IMR-90 (cell line): ENCODE results near the gene GDPD5. TPM values are rescaled to one million over a fixed set of nuclear protein-coding genes. Genes with fewer than 3 reads are reported as not detected.

Experiments used
- ATAC-seq: fragments of 200-7000 bp; cut with Tn5 transposase; 2 replicates; pipeline ENCODE4 v1.9.1; 2020; ENCODE audit warnings: low read depth, mild to moderate bottlenecking, moderate library complexity
- BruUV-seq: library from RNA; stranded (reverse); fragments of 400-500 nt; replicated peaks from 2 replicates; lab custom pipeline; 2021; lab: Mats Ljungman, UMichigan
- CTCF ChIA-PET: fragments of 300-600 bp; formaldehyde crosslinking; extraction: SDS; loops from one replicate; lab custom pipeline; 2021; ENCODE audit warnings: antibody characterized with exemption; lab: Yijun Ruan, JAX
- POLR2A ChIA-PET: fragments of 300-600 bp; sonication (Branson Sonifier 250); formaldehyde crosslinking; loops from one replicate; lab custom pipeline; 2022; ENCODE audit warnings: antibody characterized with exemption; ENCODE audit not compliant: unreplicated experiment; lab: Charles Lee
- DNase-seq: peaks from one replicate; pipeline ENCODE4 v3.0.0; 2013
- H2AFZ ChIP-seq: replicated peaks from 2 replicates; pipeline ENCODE3; 2013; ENCODE audit warnings: low read length, mild to moderate bottlenecking; ENCODE audit not compliant: poor library complexity
- H2AK5ac ChIP-seq: 2 replicates; pipeline ENCODE4 v1.6.1; 2013; ENCODE audit warnings: low read depth, low read length, inconsistent platforms
- H2AK9ac ChIP-seq: replicated peaks from 2 replicates; pipeline ENCODE3; 2013; ENCODE audit warnings: mild to moderate bottlenecking, low read depth, low read length, moderate library complexity; ENCODE audit not compliant: poor library complexity
- H2BK120ac ChIP-seq: 2 replicates; pipeline ENCODE4 v1.6.1; 2013; ENCODE audit warnings: low read depth, low read length, inconsistent platforms
- H2BK15ac ChIP-seq: 3 replicates; pipeline ENCODE4 v1.6.1; 2013; ENCODE audit warnings: low read depth, low read length, inconsistent platforms
- H2BK20ac ChIP-seq: 2 replicates; pipeline ENCODE4 v1.6.1; 2013; ENCODE audit warnings: low read depth, mild to moderate bottlenecking, inconsistent platforms, low read length, moderate library complexity
- H2BK5ac ChIP-seq: 2 replicates; pipeline ENCODE4 v1.6.1; 2013; ENCODE audit warnings: mild to moderate bottlenecking, low read depth, low read length, inconsistent platforms; ENCODE audit not compliant: poor library complexity, severe bottlenecking
- H3K14ac ChIP-seq: replicated peaks from 2 replicates; pipeline ENCODE4 v1.6.1; 2013; ENCODE audit warnings: low read depth, low read length, inconsistent platforms
- H3K18ac ChIP-seq: 2 replicates; pipeline ENCODE4 v1.6.1; 2013; ENCODE audit warnings: low read depth, low read length, control low read depth
- H3K23ac ChIP-seq: 2 replicates; pipeline ENCODE4 v1.6.1; 2013; ENCODE audit warnings: low read depth, low read length, inconsistent platforms
- H3K27ac ChIP-seq: 2 replicates; pipeline ENCODE4 v1.5.1; 2013; ENCODE audit warnings: mild to moderate bottlenecking, control low read depth, low read length; ENCODE audit not compliant: insufficient read depth
- H3K27me3 ChIP-seq: 2 replicates; pipeline ENCODE4 v1.6.1; 2013; ENCODE audit warnings: low read length; ENCODE audit not compliant: control insufficient read depth, insufficient read depth
- H3K36me3 ChIP-seq: 2 replicates; pipeline ENCODE4 v1.6.1; 2013; ENCODE audit warnings: low read length, mixed read lengths; ENCODE audit not compliant: control insufficient read depth, insufficient read depth
- H3K4ac ChIP-seq: 2 replicates; pipeline ENCODE4 v1.6.1; 2013; ENCODE audit warnings: low read depth, low read length, inconsistent platforms
- H3K4me1 ChIP-seq: 2 replicates; pipeline ENCODE4 v1.6.1; 2013; ENCODE audit warnings: low read length, mixed read lengths; ENCODE audit not compliant: control insufficient read depth, insufficient read depth
- H3K4me2 ChIP-seq: 2 replicates; pipeline ENCODE4 v1.6.1; 2013; ENCODE audit warnings: low read depth, mild to moderate bottlenecking, control low read depth, low read length, moderate library complexity
- H3K4me3 ChIP-seq: 2 replicates; pipeline ENCODE4 v1.5.1; 2013; ENCODE audit warnings: low read depth, mild to moderate bottlenecking, control low read depth, low read length, moderate library complexity; ENCODE audit not compliant: insufficient read depth
- H3K56ac ChIP-seq: 2 replicates; pipeline ENCODE4 v1.6.1; 2013; ENCODE audit warnings: low read length, inconsistent platforms; ENCODE audit not compliant: insufficient read depth; ENCODE audit errors: extremely low read depth
- H3K79me1 ChIP-seq, 2 experiments: 2 replicates each; pipeline ENCODE4 v1.6.1; 2013; ENCODE audit warnings: low read length in 2 of 2, inconsistent platforms in 1 of 2, low read depth in 1 of 2
- H3K9ac ChIP-seq: 2 replicates; pipeline ENCODE4 v1.6.1; 2013; ENCODE audit warnings: low read depth, low read length, control low read depth
- H3K9me1 ChIP-seq: 2 replicates; pipeline ENCODE4 v1.6.1; 2013; ENCODE audit warnings: low read length, inconsistent platforms; ENCODE audit not compliant: insufficient read depth
- H3K9me3 ChIP-seq: 2 replicates; pipeline ENCODE4 v1.6.1; 2013; ENCODE audit warnings: low read length; ENCODE audit not compliant: control insufficient read depth, insufficient read depth
- H4K20me1 ChIP-seq: 2 replicates; pipeline ENCODE4 v1.6.1; 2013; ENCODE audit warnings: low read length, inconsistent platforms; ENCODE audit not compliant: insufficient read depth
- H4K5ac ChIP-seq: 2 replicates; pipeline ENCODE4 v1.6.1; 2013; ENCODE audit warnings: mild to moderate bottlenecking, low read depth, low read length, control low read depth
- H4K8ac ChIP-seq, 2 experiments: 2 replicates each; pipeline ENCODE4 v1.6.1; 2013; ENCODE audit warnings: low read depth in 2 of 2, low read length in 2 of 2, control low read depth in 1 of 2, inconsistent platforms in 1 of 2
- H4K91ac ChIP-seq: 2 replicates; pipeline ENCODE4 v1.6.1; 2013; ENCODE audit warnings: low read depth, low read length, inconsistent platforms; ENCODE audit not compliant: insufficient read depth
- MAZ ChIP-seq: IDR thresholded peaks from 2 replicates; pipeline ENCODE4 v1.6.1; 2012; ENCODE audit warnings: low read depth, mild to moderate bottlenecking, low read length, improper control_type of control experiment, moderate library complexity, borderline replicate concordance
- POLR2A ChIP-seq: IDR thresholded peaks from 2 replicates; pipeline ENCODE4 v1.6.1; 2012; ENCODE audit warnings: mild to moderate bottlenecking, low read depth, low read length
- RCOR1 ChIP-seq: IDR thresholded peaks from 2 replicates; pipeline ENCODE4 v1.6.1; 2012; ENCODE audit warnings: mild to moderate bottlenecking, low read length, improper control_type of control experiment; ENCODE audit not compliant: insufficient replicate concordance
- SMC3 ChIP-seq: fragments of 150-350 bp; IDR thresholded peaks from 2 replicates; pipeline ENCODE4 v1.6.1; 2016; ENCODE audit warnings: low read depth, mild to moderate bottlenecking, antibody characterized with exemption, low read length, moderate library complexity
- WGBS, 2 experiments: methylation state at CpG; one replicate each; pipeline versions ENCODE4 v1.1.5 to v1.1.7; 2013; ENCODE audit warnings: missing lambda C conversion rate in 2 of 2; ENCODE audit not compliant: insufficient read length in 1 of 2; ENCODE audit errors: extremely low coverage in 2 of 2; 5-methylcytosine and 5-hydroxymethylcytosine counted together
- dilution Hi-C: fragments of 300-500 bp; cut with HindIII; formaldehyde crosslinking; loops from one replicate; pipeline ENCODE4 v1.14.3; 2018; ENCODE audit warnings: low sequenced_read_pairs; ENCODE audit not compliant: unreplicated experiment
- in situ Hi-C: fragments of 300-500 bp; cut with MboI; formaldehyde crosslinking; loops from 3 replicates; pipeline ENCODE4 v1.14.3; 2019; ENCODE audit warnings: low sequenced_read_pairs, inconsistent platforms, mixed read lengths
- intact Hi-C: fragments of 100-400 bp; cut with micrococcal nuclease; formaldehyde crosslinking; loops from 2 replicates; pipeline ENCODE4 v1.10.0; 2022
- polyA plus RNA-seq, 3 experiments: library from polyadenylated mRNA; depleted of rRNA; stranded (reverse); fragments of >200 nt; gene quantifications; 2 replicates each; pipeline ENCODE4 v1.2.3, GENCODE V29; 2012; ENCODE audit warnings: low replicate concordance in 1 of 3
- total RNA-seq: library from RNA; depleted of rRNA; stranded (reverse); fragments of >200 nt; gene quantifications from 2 replicates; pipeline ENCODE4 v1.2.3, GENCODE V29; 2012
- TF ChIP-seq, protein P1 (sequence below): conservative IDR thresholded peaks from 2 replicates; pipeline ENCODE4 v1.5.1; 2012; ENCODE audit warnings: mild to moderate bottlenecking, low read depth, low read length, improper control_type of control experiment
- TF ChIP-seq, protein P2 (sequence below): fragments of 150-350 bp; IDR thresholded peaks from 2 replicates; pipeline ENCODE4 v1.6.1; 2016; ENCODE audit warnings: low read depth, mild to moderate bottlenecking, low read length, moderate library complexity, borderline replicate concordance

Gene GDPD5
- total and polyA plus RNA-seq, 2 of the 4 experiments (the other 2 are of a cell fraction) = 2.0 to 7.9 TPM

DNA sequence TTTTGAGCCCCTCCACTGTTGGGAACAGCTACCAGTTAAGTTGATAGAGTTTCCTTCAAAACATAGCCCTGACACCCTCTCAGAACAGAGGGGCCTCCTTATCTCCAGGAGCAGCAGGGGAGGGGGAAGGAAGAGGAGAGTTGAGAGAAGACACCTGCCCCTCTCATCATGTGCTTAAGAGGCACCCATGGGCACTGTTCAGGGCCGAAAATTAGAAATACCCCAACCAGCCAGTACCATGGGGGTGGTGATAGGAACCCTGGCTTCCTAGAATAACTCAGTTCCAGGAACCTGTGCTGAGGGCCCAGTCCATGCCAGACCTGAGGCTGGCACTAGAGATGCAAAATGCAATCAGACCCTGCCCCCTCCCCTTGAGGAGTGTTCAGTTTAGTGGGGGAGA is 9.3 kb upstream of the GDPD5 start:
- H2AK5ac ChIP-seq = no peak overlapping the region
- no peak overlapping the region for H3K4ac ChIP-seq
- no peak overlapping the region for H2AK9ac ChIP-seq
- H3K9ac ChIP-seq = no peak overlapping the region
- ChIA-PET POLR2A (no interaction called here), CTCF (interaction anchor here (1.1 kb wide), 1 partner anchor 122 kb away, joined by 3 read pairs; no protein-coding TSS in a partner anchor)
- intact Hi-C loops = no loop called here
- H3K9me1 ChIP-seq = no peaks in the 10 kb centered on the region
- no peak overlapping the region for H3K18ac ChIP-seq
- dilution Hi-C loops = no loop called here
- no peaks in the 10 kb centered on the region; the same call in 1 of the 2 replicates for H3K27me3 ChIP-seq
- in situ Hi-C loops = loop anchor here (25.0 kb wide), 1 partner anchor 248 kb away; no protein-coding TSS in a partner anchor
- H3K56ac ChIP-seq = no peak overlapping the region
- no peaks in the 10 kb centered on the region for H3K79me1 ChIP-seq
- H4K20me1 ChIP-seq = no peaks in the 10 kb centered on the region; the same call in 1 of the 2 replicates
- H3K4me1 ChIP-seq = peaks cover 8% of the 10 kb centered on the region; the same call in 1 of the 2 replicates
- H3K14ac ChIP-seq = no peak overlapping the region
- H3K4me3 ChIP-seq = no peak overlapping the region
- no peak overlapping the region; the same call in 2 of the 3 replicates for H2BK15ac ChIP-seq
- TF ChIP-seq, protein P1, sequence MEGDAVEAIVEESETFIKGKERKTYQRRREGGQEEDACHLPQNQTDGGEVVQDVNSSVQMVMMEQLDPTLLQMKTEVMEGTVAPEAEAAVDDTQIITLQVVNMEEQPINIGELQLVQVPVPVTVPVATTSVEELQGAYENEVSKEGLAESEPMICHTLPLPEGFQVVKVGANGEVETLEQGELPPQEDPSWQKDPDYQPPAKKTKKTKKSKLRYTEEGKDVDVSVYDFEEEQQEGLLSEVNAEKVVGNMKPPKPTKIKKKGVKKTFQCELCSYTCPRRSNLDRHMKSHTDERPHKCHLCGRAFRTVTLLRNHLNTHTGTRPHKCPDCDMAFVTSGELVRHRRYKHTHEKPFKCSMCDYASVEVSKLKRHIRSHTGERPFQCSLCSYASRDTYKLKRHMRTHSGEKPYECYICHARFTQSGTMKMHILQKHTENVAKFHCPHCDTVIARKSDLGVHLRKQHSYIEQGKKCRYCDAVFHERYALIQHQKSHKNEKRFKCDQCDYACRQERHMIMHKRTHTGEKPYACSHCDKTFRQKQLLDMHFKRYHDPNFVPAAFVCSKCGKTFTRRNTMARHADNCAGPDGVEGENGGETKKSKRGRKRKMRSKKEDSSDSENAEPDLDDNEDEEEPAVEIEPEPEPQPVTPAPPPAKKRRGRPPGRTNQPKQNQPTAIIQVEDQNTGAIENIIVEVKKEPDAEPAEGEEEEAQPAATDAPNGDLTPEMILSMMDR = no peak
- TF ChIP-seq RCOR1 = no peak
- TF ChIP-seq, protein P2, sequence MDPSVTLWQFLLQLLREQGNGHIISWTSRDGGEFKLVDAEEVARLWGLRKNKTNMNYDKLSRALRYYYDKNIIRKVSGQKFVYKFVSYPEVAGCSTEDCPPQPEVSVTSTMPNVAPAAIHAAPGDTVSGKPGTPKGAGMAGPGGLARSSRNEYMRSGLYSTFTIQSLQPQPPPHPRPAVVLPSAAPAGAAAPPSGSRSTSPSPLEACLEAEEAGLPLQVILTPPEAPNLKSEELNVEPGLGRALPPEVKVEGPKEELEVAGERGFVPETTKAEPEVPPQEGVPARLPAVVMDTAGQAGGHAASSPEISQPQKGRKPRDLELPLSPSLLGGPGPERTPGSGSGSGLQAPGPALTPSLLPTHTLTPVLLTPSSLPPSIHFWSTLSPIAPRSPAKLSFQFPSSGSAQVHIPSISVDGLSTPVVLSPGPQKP = no peak
- TF ChIP-seq POLR2A = no peak
- no peak for TF ChIP-seq SMC3
- no peak for TF ChIP-seq MAZ
- no peak overlapping the region for H2AFZ ChIP-seq
- no peak for DNase-seq
- H3K27ac ChIP-seq = no peak overlapping the region
- ATAC-seq = no peak
- no TSS peak for BruUV-seq
- no peak overlapping the region for H2BK5ac ChIP-seq
- H3K36me3 ChIP-seq = no peaks in the 10 kb centered on the region
- no peak overlapping the region for H4K91ac ChIP-seq
- H2BK20ac ChIP-seq = no peak overlapping the region
- H3K9me3 ChIP-seq = no peaks in the 10 kb centered on the region
- H4K8ac ChIP-seq = no peak overlapping the region
- H4K5ac ChIP-seq = no peak overlapping the region
- no peak overlapping the region for H3K4me2 ChIP-seq
- no peak overlapping the region for H2BK120ac ChIP-seq
- H3K23ac ChIP-seq = no peak overlapping the region
- WGBS, 2 experiments = no CpG with 5 or more reads among the region's 1 CpG
